OCI-LY7 (cell line): Measurements from ENCODE around the gene S100A8.
"Not testable (repeated sequence)": the region's sequence is repeated elsewhere in the genome, so short reads cannot be mapped to it uniquely, and the experiment has no call there.

Experiments
- EZH2phosphoT487 ChIP-seq: fragments of 200-600 bp; sonication (generic); IDR thresholded peaks from 2 replicates; pipeline ENCODE4 v1.6.1; 2018; ENCODE audit warnings: low read depth, borderline replicate concordance, mild to moderate bottlenecking, mixed run types, antibody characterized with exemption, low read length, moderate library complexity, mixed read lengths
- TF ChIP-seq, protein P1 (sequence below): fragments of 200-600 bp; sonication (generic); conservative IDR thresholded peaks from 2 replicates; pipeline ENCODE4 v1.5.1; 2014; ENCODE audit warnings: mild to moderate bottlenecking, antibody characterized with exemption, low read length, moderate library complexity, mixed read lengths

DNA sequence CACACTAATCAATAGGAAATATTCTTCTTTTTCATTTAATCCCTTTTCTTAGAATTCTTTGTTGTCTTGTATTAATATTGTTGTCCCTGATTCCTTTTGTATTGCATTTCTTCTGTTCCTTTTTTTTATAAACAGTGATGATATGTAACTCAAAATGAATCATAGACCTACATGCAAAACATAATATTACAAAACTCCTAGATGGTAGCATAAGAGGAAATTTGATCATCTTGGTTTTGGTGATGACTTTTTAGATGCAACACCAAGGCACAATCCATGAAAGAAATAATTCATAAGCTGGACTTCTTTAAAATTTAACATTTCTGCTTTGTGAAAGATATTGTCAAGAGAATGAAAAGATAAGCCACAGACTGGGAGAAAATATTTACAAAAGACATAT, 23.1 kb upstream of the S100A8 start:
- TF ChIP-seq, protein P1, sequence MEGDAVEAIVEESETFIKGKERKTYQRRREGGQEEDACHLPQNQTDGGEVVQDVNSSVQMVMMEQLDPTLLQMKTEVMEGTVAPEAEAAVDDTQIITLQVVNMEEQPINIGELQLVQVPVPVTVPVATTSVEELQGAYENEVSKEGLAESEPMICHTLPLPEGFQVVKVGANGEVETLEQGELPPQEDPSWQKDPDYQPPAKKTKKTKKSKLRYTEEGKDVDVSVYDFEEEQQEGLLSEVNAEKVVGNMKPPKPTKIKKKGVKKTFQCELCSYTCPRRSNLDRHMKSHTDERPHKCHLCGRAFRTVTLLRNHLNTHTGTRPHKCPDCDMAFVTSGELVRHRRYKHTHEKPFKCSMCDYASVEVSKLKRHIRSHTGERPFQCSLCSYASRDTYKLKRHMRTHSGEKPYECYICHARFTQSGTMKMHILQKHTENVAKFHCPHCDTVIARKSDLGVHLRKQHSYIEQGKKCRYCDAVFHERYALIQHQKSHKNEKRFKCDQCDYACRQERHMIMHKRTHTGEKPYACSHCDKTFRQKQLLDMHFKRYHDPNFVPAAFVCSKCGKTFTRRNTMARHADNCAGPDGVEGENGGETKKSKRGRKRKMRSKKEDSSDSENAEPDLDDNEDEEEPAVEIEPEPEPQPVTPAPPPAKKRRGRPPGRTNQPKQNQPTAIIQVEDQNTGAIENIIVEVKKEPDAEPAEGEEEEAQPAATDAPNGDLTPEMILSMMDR, result not testable (repeated sequence)
- not testable (repeated sequence) for TF ChIP-seq EZH2phosphoT487
